Kidney (tissue), 14 donors: ENCODE results near the gene CFAP221. TPM values are rescaled to one million over a fixed set of nuclear protein-coding genes. Genes with fewer than 3 reads are reported as not detected.

Source experiments
- DNase-seq, 5 donors: peaks; one replicate each; pipeline ENCODE4 v3.0.0-alpha.2; 2013 to 2020
- FAIRE-seq: peaks from 2 replicates; lab custom pipeline; 2012; peaks lifted over from hg19 to GRCh38; lab: Jason Lieb, UNC
- H3K27ac ChIP-seq, 2 donors: one replicate each; pipeline ENCODE4 v1.7.0; 2013; ENCODE audit warnings: low read depth in 2 of 2, low read length in 2 of 2, inconsistent platforms in 1 of 2
- H3K27me3 ChIP-seq: one replicate; pipeline ENCODE4 v1.7.1; 2013; ENCODE audit warnings: low read length, inconsistent platforms; ENCODE audit not compliant: control insufficient read depth, insufficient read depth
- H3K36me3 ChIP-seq, 3 donors: one replicate each; pipeline versions ENCODE4 v1.7.0 to v1.7.1; 2013; ENCODE audit warnings: low read length in 3 of 3, control low read depth in 1 of 3, inconsistent platforms in 1 of 3; ENCODE audit not compliant: insufficient read depth in 3 of 3, control insufficient read depth in 2 of 3
- H3K4me1 ChIP-seq, 3 donors: one replicate each; pipeline versions ENCODE4 v1.7.0 to v1.7.1; 2013; ENCODE audit warnings: low read length in 3 of 3, inconsistent platforms in 1 of 3, low read depth in 1 of 3; ENCODE audit not compliant: control insufficient read depth in 2 of 3, insufficient read depth in 2 of 3
- H3K4me3 ChIP-seq, 3 donors: one replicate each; pipeline versions ENCODE4 v1.7.0 to v1.8.1; 2013; ENCODE audit warnings: low read length in 3 of 3, control low read depth in 1 of 3, inconsistent platforms in 1 of 3
- H3K9ac ChIP-seq, 3 donors: one replicate each; pipeline versions ENCODE4 v1.7.0 to v1.7.1; 2013; ENCODE audit warnings: low read length in 3 of 3, control low read depth in 1 of 3, inconsistent platforms in 1 of 3
- H3K9me3 ChIP-seq, 3 donors: one replicate each; pipeline versions ENCODE4 v1.7.0 to v1.7.1; 2013; ENCODE audit warnings: low read length in 3 of 3, control low read depth in 1 of 3, inconsistent platforms in 1 of 3; ENCODE audit not compliant: control insufficient read depth in 2 of 3, insufficient read depth in 1 of 3
- intact Hi-C: fragments of 100-400 bp; cut with DNase I; formaldehyde crosslinking; loops from one replicate; pipeline ENCODE4 v1.11.1; 2022
- polyA plus RNA-seq: library from polyadenylated mRNA; stranded (reverse); fragments of 350-450 nt; fragmentation: Illumina TruSeq; extraction: RNeasy Lipid Tissue Mini Kit (QIAGEN cat#74804); gene quantifications from one replicate; pipeline ENCODE4 v1.2.3, GENCODE V29; 2014; ENCODE audit warnings: low read depth, low replicate concordance; ENCODE audit not compliant: insufficient read depth
- total RNA-seq: library from RNA; stranded (reverse); fragmentation: NEBNext Ultra II Directional; extraction: Animal tissue kit (Norgen Biotek cat#: 25700); gene quantifications from one replicate; pipeline ENCODE4 v1.2.1, GENCODE V29; 2021
- TF ChIP-seq, protein P1 (sequence below): IDR thresholded peaks from 3 replicates; pipeline ENCODE4 v1.5.1; 2012; ENCODE audit warnings: mild to moderate bottlenecking, moderate library complexity, borderline replicate concordance; ENCODE audit not compliant: insufficient read depth; ENCODE audit errors: extremely low read depth
- donor health status: control.
- donor health status: control.
- donor health status: control.
- donor health status: control.
- donor health status: control.
- donor health status: DM: yes; HTN: yes; CAD: no.
- donor health status: Normal renal cell carcinoma (clear cell type).

Gene CFAP221
- total and polyA plus RNA-seq, 2 donors from 2014 or later = 15.9 to 58.7 TPM

DNA sequence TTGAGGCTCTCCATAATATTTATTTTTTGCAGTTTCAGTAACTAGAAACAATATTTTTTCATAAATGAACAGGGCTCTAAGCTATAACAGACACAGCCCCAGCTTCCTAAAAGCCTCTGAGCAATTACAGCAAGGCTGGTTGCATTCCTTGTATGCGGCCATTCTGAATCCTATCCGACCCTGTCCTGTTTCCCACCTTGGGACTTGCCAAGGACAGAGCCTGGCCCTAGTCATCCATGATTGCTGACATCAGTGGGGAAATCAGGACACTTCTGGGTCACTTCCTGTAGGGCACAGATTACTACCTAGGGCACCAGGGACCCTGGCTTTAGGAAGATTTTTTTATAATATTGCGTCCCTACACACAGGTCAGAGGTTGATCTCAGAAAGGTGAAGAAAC is 140.3 kb downstream of the CFAP221 start:
- H3K9me3 ChIP-seq = no peaks in the 10 kb centered on the region

GRCh38 chr2:119688616-119689015 is 144.4 kb downstream of the CFAP221 start:
- TF ChIP-seq, protein P1, sequence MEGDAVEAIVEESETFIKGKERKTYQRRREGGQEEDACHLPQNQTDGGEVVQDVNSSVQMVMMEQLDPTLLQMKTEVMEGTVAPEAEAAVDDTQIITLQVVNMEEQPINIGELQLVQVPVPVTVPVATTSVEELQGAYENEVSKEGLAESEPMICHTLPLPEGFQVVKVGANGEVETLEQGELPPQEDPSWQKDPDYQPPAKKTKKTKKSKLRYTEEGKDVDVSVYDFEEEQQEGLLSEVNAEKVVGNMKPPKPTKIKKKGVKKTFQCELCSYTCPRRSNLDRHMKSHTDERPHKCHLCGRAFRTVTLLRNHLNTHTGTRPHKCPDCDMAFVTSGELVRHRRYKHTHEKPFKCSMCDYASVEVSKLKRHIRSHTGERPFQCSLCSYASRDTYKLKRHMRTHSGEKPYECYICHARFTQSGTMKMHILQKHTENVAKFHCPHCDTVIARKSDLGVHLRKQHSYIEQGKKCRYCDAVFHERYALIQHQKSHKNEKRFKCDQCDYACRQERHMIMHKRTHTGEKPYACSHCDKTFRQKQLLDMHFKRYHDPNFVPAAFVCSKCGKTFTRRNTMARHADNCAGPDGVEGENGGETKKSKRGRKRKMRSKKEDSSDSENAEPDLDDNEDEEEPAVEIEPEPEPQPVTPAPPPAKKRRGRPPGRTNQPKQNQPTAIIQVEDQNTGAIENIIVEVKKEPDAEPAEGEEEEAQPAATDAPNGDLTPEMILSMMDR = no peak
- peak in 1 of 5 donors; percentile 19 for DNase-seq
- H3K9me3 ChIP-seq = no peaks in the 10 kb centered on the region
- no peak overlapping the region for H3K4me3 ChIP-seq
- H3K4me1 ChIP-seq = peaks cover 0 to 6% (median 4%) of the 10 kb centered on the region in 3 donors
- FAIRE-seq = no peak
- peaks cover 4 to 18% (median 10%) of the 10 kb centered on the region in 3 donors for H3K36me3 ChIP-seq
- H3K27ac ChIP-seq = no peak overlapping the region
- intact Hi-C loops = no loop called here
- no peaks in the 10 kb centered on the region for H3K27me3 ChIP-seq
- no peak overlapping the region for H3K9ac ChIP-seq

More for the DNA sequence above, 140.3 kb downstream of the CFAP221 start:
- peaks cover 4 to 18% (median 17%) of the 10 kb centered on the region in 3 donors for H3K36me3 ChIP-seq
- FAIRE-seq (no peak), DNase-seq (peak in 1 of 5 donors; percentile 26)
- TF ChIP-seq, protein P1 = no peak
- no peak overlapping the region for H3K9ac ChIP-seq
- peaks cover 2 to 17% (median 9%) of the 10 kb centered on the region in 3 donors for H3K4me1 ChIP-seq
- H3K4me3 ChIP-seq = no peak overlapping the region
- intact Hi-C loops = no loop called here
- no peaks in the 10 kb centered on the region for H3K27me3 ChIP-seq
- H3K27ac ChIP-seq = peak overlapping the region in 1 of 2 donors; percentile 63

- FAIRE-seq (no peak), DNase-seq (peak in 1 of 5 donors; percentile 5)
- Histone ChIP-seq H3K36me3 (peaks cover 4 to 18% (median 10%) of the 10 kb centered on the region in 3 donors), H3K27ac (no peak overlapping the region), H3K9ac (no peak overlapping the region), H3K4me3 (no peak overlapping the region), H3K9me3 (peaks cover 0 to 3% (median 0%) of the 10 kb centered on the region in 3 donors), H3K27me3 (no peaks in the 10 kb centered on the region), H3K4me1 (peaks cover 3 to 6% (median 3%) of the 10 kb centered on the region in 3 donors)
- TF ChIP-seq, protein P1 = no peak
- intact Hi-C loops = no loop called here
Observed at GRCh38 chr2:119689218-119689617, 145.0 kb downstream of the CFAP221 start.
